K562 (cell line): ENCODE measurements around the gene DPAGT1. TPM values are rescaled to one million over a fixed set of nuclear protein-coding genes. Genes with fewer than 3 reads are reported as not detected.

ENCODE experiments used
- AFF1 ChIP-seq, 2 experiments: fragments of 450-650 bp; IDR thresholded peaks; 2 replicates each; pipeline ENCODE4 v1.6.1; 2018; ENCODE audit warnings: mild to moderate bottlenecking in 2 of 2, low read depth in 1 of 2; ENCODE audit not compliant: partially characterized antibody in 2 of 2
- CBX2 ChIP-seq: fragments of 200-600 bp; sonication (generic); IDR thresholded peaks from one replicate; pipeline ENCODE4 v1.6.1; 2012; ENCODE audit warnings: mild to moderate bottlenecking, low read length, inconsistent platforms; ENCODE audit not compliant: insufficient read depth, poor library complexity, severe bottlenecking
- FOXA1 ChIP-seq: fragments of 450-650 bp; IDR thresholded peaks from 2 replicates; pipeline ENCODE4 v1.6.1; 2016; ENCODE audit warnings: mild to moderate bottlenecking, borderline replicate concordance
- FOXJ3 ChIP-seq: sonication (generic); formaldehyde crosslinking; IDR thresholded peaks from 2 replicates; pipeline ENCODE4 v1.4.0; 2020; ENCODE audit warnings: mild to moderate bottlenecking, missing genetic modification reagents
- HDAC6 ChIP-seq: IDR thresholded peaks from 2 replicates; pipeline ENCODE4 v1.6.1; 2012; ENCODE audit warnings: low read depth, mild to moderate bottlenecking, control low read depth, inconsistent platforms, low read length, moderate library complexity
- HOXB6 ChIP-seq: fragments of 250-450 bp; sonication (Bioruptor Pico); IDR thresholded peaks from 2 replicates; pipeline ENCODE4 v1.5.1; 2022; ENCODE audit warnings: mild to moderate bottlenecking, borderline replicate concordance
- KHSRP ChIP-seq: fragments of 450-650 bp; IDR thresholded peaks from 2 replicates; pipeline ENCODE4 v1.6.1; 2017
- MIER1 ChIP-seq: fragments of 450-650 bp; IDR thresholded peaks from 2 replicates; pipeline ENCODE4 v1.6.1; 2016; ENCODE audit warnings: antibody characterized with exemption, mild to moderate bottlenecking, low read depth
- MLLT1 ChIP-seq, 2 experiments: fragments of 450-650 bp; IDR thresholded peaks; 2 replicates each; pipeline ENCODE4 v1.6.1; 2016
- PHB2 ChIP-seq: fragments of 450-650 bp; IDR thresholded peaks from 2 replicates; pipeline ENCODE4 v1.6.1; 2017; ENCODE audit warnings: low read depth
- RBM15 ChIP-seq: fragments of 200-400 bp; formaldehyde crosslinking; IDR thresholded peaks from 2 replicates; pipeline ENCODE4 v1.6.1; 2018; ENCODE audit warnings: mild to moderate bottlenecking, low read length, moderate library complexity; ENCODE audit not compliant: insufficient read depth
- STAG1 ChIP-seq: sonication (generic); formaldehyde crosslinking; IDR thresholded peaks from 2 replicates; pipeline ENCODE4 v1.5.0; 2020; ENCODE audit warnings: missing genetic modification reagents, borderline replicate concordance
- TEAD4 ChIP-seq, 2 experiments: sonication (generic) in 1 of 2; formaldehyde crosslinking in 1 of 2; IDR thresholded peaks; 2 replicates each; pipeline versions ENCODE4 v1.6.1 to v1.8.0; 2012 to 2022; ENCODE audit warnings: borderline replicate concordance in 1 of 2, inconsistent platforms in 1 of 2, low read length in 1 of 2, mild to moderate bottlenecking in 1 of 2, missing genetic modification reagents in 1 of 2
- THAP7 ChIP-seq: fragments of 250-450 bp; sonication (Bioruptor Pico); IDR thresholded peaks from 2 replicates; pipeline ENCODE4 v1.5.0; 2021
- ZFP1 ChIP-seq: fragments of 450-650 bp; formaldehyde crosslinking; IDR thresholded peaks from 2 replicates; pipeline ENCODE4 v1.4.0; 2020; ENCODE audit warnings: mild to moderate bottlenecking, mixed read lengths
- ZNF133 ChIP-seq: fragments of 250-450 bp; sonication (Bioruptor Pico); IDR thresholded peaks from 2 replicates; pipeline ENCODE4 v1.4.0; 2020; ENCODE audit warnings: mild to moderate bottlenecking
- ZNF395 ChIP-seq: fragments of 200-800 bp; sonication (Bioruptor generic); IDR thresholded peaks from 2 replicates; pipeline ENCODE4 v1.6.1; 2017; ENCODE audit warnings: missing genetic modification characterization, missing compliant biosample characterization
- ZNF408 ChIP-seq: fragments of 250-450 bp; sonication (Bioruptor Pico); IDR thresholded peaks from 2 replicates; pipeline ENCODE4 v1.4.0; 2020; ENCODE audit warnings: low read depth, mild to moderate bottlenecking, moderate library complexity
- ZNF57 ChIP-seq: fragments of 450-650 bp; formaldehyde crosslinking; IDR thresholded peaks from 2 replicates; pipeline ENCODE4 v1.4.0; 2020; ENCODE audit warnings: mild to moderate bottlenecking, moderate library complexity
- ZNF699 ChIP-seq: fragments of 250-450 bp; sonication (Bioruptor Pico); IDR thresholded peaks from 2 replicates; pipeline ENCODE4 v1.8.0; 2021; ENCODE audit warnings: mild to moderate bottlenecking, moderate library complexity; ENCODE audit not compliant: insufficient replicate concordance
- polyA plus RNA-seq, 8 experiments: library from polyadenylated mRNA; depleted of rRNA in 4 of 8; stranded (reverse) in 5 of 8; unstranded in 3 of 8; fragments of >200 nt; fragmentation: Nextera tagmentation in 2 of 8; fragmentation: Illumina TruSeq in 1 of 8; extraction: Ambion mirVana in 2 of 8; extraction: Trizol in 1 of 8; gene quantifications; 2 replicates each; pipeline versions ENCODE4 v1.2.1 to v1.2.3, GENCODE V29; 2011 to 2014; ENCODE audit warnings: inconsistent platforms in 1 of 8, missing spikeins in 1 of 8
- total RNA-seq, 7 experiments: library from RNA; depleted of rRNA in 6 of 7; stranded (reverse); fragments of >200 nt in 6 of 7; fragmentation: Illumina TruSeq in 2 of 7; extraction: Trizol in 2 of 7; gene quantifications; 2 replicates each; pipeline versions ENCODE4 v1.2.1 to v1.2.3, GENCODE V29; 2011 to 2021; ENCODE audit warnings: low replicate concordance in 1 of 7

The DPAGT1 gene
- total and polyA plus RNA-seq, 9 of the 15 experiments (the other 6 are each of a cell fraction or from before 2014, with no cell fraction given), result 29.9 to 135 (median 85.0) TPM

- TF ChIP-seq TEAD4 (IDR thresholded peaks at IDR 0.05; ENCODE audit: low read length) (0 out of 2 replicates have a peak, but pooled peaks have one; percentile 22), TEAD4 (CRISPR knock-in tag; IDR thresholded peaks at IDR 0.05; ENCODE audit: borderline replicate concordance) (no peak), ZFP1 (CRISPR knock-in tag) (no peak), MLLT1 (IDR thresholded peaks at IDR 0.05) (peak in 1 of 2 experiments; percentile 46; a peak in 3 of 4 replicates), MIER1 (no peak), RBM15 (peak; percentile 91; the same call in 1 of the 2 replicates), STAG1 (CRISPR knock-in tag) (no peak), THAP7 (CRISPR knock-in tag) (no peak), ZNF133 (CRISPR knock-in tag) (no peak), KHSRP (no peak), HOXB6 (no peak), ZNF395 (CRISPR knock-in tag) (no peak), ZNF699 (CRISPR knock-in tag) (no peak), FOXA1 (no peak), ZNF408 (no peak), HDAC6 (no peak), ZNF57 (no peak), PHB2 (no peak), FOXJ3 (CRISPR knock-in tag) (no peak), CBX2 (no peak), AFF1 (IDR thresholded peaks at IDR 0.05; ENCODE audit: low read depth in 1 of 2, partially characterized antibody in 2 of 2) (peak in 1 of 2 experiments; percentile 40)
Measured at GRCh38 chr11:119093942-119094815, 7.5 kb downstream of the DPAGT1 start (continued).
